H9 (cell line): Measurements from ENCODE around the gene RPS14. TPM values are rescaled to one million over a fixed set of nuclear protein-coding genes. Genes with fewer than 3 reads are reported as not detected.

Experiments used
- DNase-seq: peaks from one replicate; pipeline ENCODE4 v3.0.0-alpha.2; 2017
- H2AFZ ChIP-seq: one replicate; pipeline ENCODE4 v1.6.1; 2013; ENCODE audit warnings: mild to moderate bottlenecking, low read length, control low read depth, moderate library complexity
- H2AK5ac ChIP-seq: 2 replicates; pipeline ENCODE4 v1.6.1; 2013; ENCODE audit warnings: low read length, control low read depth, mixed read lengths; ENCODE audit not compliant: insufficient read length
- H2BK120ac ChIP-seq: one replicate; pipeline ENCODE4 v1.6.1; 2013; ENCODE audit warnings: low read depth, mild to moderate bottlenecking, low read length, control low read depth, inconsistent platforms; ENCODE audit not compliant: poor library complexity, severe bottlenecking
- H2BK12ac ChIP-seq: 2 replicates; pipeline ENCODE4 v1.6.1; 2013; ENCODE audit warnings: low read length, control low read depth, mixed read lengths, low read depth; ENCODE audit not compliant: insufficient read length
- H2BK15ac ChIP-seq: 2 replicates; pipeline ENCODE4 v1.6.1; 2013; ENCODE audit warnings: low read depth, low read length, control low read depth
- H2BK20ac ChIP-seq: one replicate; pipeline ENCODE4 v1.6.1; 2013; ENCODE audit warnings: low read depth, mild to moderate bottlenecking, low read length, control low read depth, inconsistent platforms; ENCODE audit not compliant: poor library complexity, severe bottlenecking
- H2BK5ac ChIP-seq: 2 replicates; pipeline ENCODE4 v1.6.1; 2013; ENCODE audit warnings: low read length, control low read depth, mixed read lengths; ENCODE audit not compliant: insufficient read length
- H3K14ac ChIP-seq: 2 replicates; pipeline ENCODE4 v1.6.1; 2013; ENCODE audit warnings: low read length, control low read depth; ENCODE audit not compliant: insufficient read depth
- H3K18ac ChIP-seq: 2 replicates; pipeline ENCODE4 v1.6.1; 2013; ENCODE audit warnings: low read depth, mild to moderate bottlenecking, mixed read lengths, low read length, control low read depth; ENCODE audit not compliant: insufficient read length
- H3K23ac ChIP-seq: 2 replicates; pipeline ENCODE4 v1.6.1; 2013; ENCODE audit warnings: low read length, control low read depth, mixed read lengths, low read depth; ENCODE audit not compliant: insufficient read length
- H3K23me2 ChIP-seq: 2 replicates; pipeline ENCODE4 v1.6.1; 2013; ENCODE audit warnings: low read depth, mild to moderate bottlenecking, mixed read lengths, low read length, control low read depth; ENCODE audit not compliant: insufficient read length, poor library complexity, severe bottlenecking
- H3K27ac ChIP-seq: 2 replicates; pipeline ENCODE4 v1.5.1; 2013; ENCODE audit warnings: low read length, control low read depth, mixed read lengths, low read depth; ENCODE audit not compliant: insufficient read length
- H3K27me3 ChIP-seq: 2 replicates; pipeline ENCODE4 v1.6.1; 2013; ENCODE audit warnings: low read length, control low read depth, inconsistent platforms; ENCODE audit not compliant: insufficient read depth
- H3K4ac ChIP-seq: 2 replicates; pipeline ENCODE4 v1.6.1; 2013; ENCODE audit warnings: low read depth, mild to moderate bottlenecking, control low read depth, inconsistent platforms, low read length, moderate library complexity
- H3K4me1 ChIP-seq: 2 replicates; pipeline ENCODE4 v1.6.1; 2013; ENCODE audit warnings: low read length, control low read depth, inconsistent platforms; ENCODE audit not compliant: insufficient read depth
- H3K4me2 ChIP-seq: 2 replicates; pipeline ENCODE4 v1.6.1; 2013; ENCODE audit warnings: low read length, control low read depth, mixed read lengths; ENCODE audit not compliant: insufficient read length, insufficient read depth
- H3K56ac ChIP-seq: 2 replicates; pipeline ENCODE4 v1.6.1; 2013; ENCODE audit warnings: low read depth, mild to moderate bottlenecking, mixed read lengths, low read length, control low read depth; ENCODE audit not compliant: insufficient read length
- H3K79me1 ChIP-seq: 2 replicates; pipeline ENCODE4 v1.6.1; 2013; ENCODE audit warnings: low read depth, mild to moderate bottlenecking, moderate library complexity, low read length, control low read depth, inconsistent platforms; ENCODE audit not compliant: insufficient read depth, poor library complexity, severe bottlenecking
- H3K79me2 ChIP-seq: 2 replicates; pipeline ENCODE4 v1.6.1; 2013; ENCODE audit warnings: low read length, control low read depth, inconsistent platforms; ENCODE audit not compliant: insufficient read depth
- H3K9ac ChIP-seq: 2 replicates; pipeline ENCODE4 v1.6.1; 2013; ENCODE audit warnings: low read length, control low read depth, mixed read lengths; ENCODE audit not compliant: insufficient read length; ENCODE audit errors: extremely low read depth
- H3K9me3 ChIP-seq: one replicate; pipeline ENCODE4 v1.6.1; 2013; ENCODE audit warnings: low read depth, low read length, inconsistent platforms; ENCODE audit not compliant: control insufficient read depth
- H3T11ph ChIP-seq: one replicate; pipeline ENCODE4 v1.6.1; 2013; ENCODE audit warnings: mild to moderate bottlenecking, low read length, control low read depth, inconsistent platforms
- H4K20me1 ChIP-seq: one replicate; pipeline ENCODE4 v1.6.1; 2013; ENCODE audit not compliant: control insufficient read depth, insufficient read length, insufficient read depth
- H4K5ac ChIP-seq: 2 replicates; pipeline ENCODE4 v1.6.1; 2013; ENCODE audit warnings: low read depth, mild to moderate bottlenecking, mixed read lengths, low read length, control low read depth; ENCODE audit not compliant: insufficient read length
- H4K8ac ChIP-seq: replicated peaks from 2 replicates; pipeline ENCODE4 v1.6.1; 2013; ENCODE audit warnings: low read length, control low read depth, mixed read lengths, low read depth; ENCODE audit not compliant: insufficient read length
- H4K91ac ChIP-seq: 2 replicates; pipeline ENCODE4 v1.6.1; 2013; ENCODE audit warnings: low read depth, mild to moderate bottlenecking, moderate library complexity, mixed read lengths, low read length, control low read depth; ENCODE audit not compliant: insufficient read length
- H3K27ac Mint-ChIP-seq, 3 experiments: 2 replicates in 2 of 3; 3 replicates in 1 of 3; pipeline ENCODE4 v1.8.0; 2020 to 2021; ENCODE audit warnings: mixed read lengths in 3 of 3, mild to moderate bottlenecking in 1 of 3, moderate library complexity in 1 of 3
- H3K27me3 Mint-ChIP-seq: 2 replicates; pipeline ENCODE4 v1.8.0; 2021; ENCODE audit warnings: low read depth, mild to moderate bottlenecking, moderate library complexity, mixed read lengths
- H3K36me3 Mint-ChIP-seq, 3 experiments: 2 replicates in 2 of 3; 3 replicates in 1 of 3; pipeline ENCODE4 v1.8.0; 2020 to 2021; ENCODE audit warnings: low read depth in 3 of 3, mixed read lengths in 3 of 3; ENCODE audit not compliant: insufficient read depth in 1 of 3
- H3K4me1 Mint-ChIP-seq, 2 experiments: 2 replicates each; pipeline ENCODE4 v1.8.0; 2020; ENCODE audit warnings: mixed read lengths in 2 of 2
- H3K4me3 Mint-ChIP-seq, 2 experiments: 2 replicates in 1 of 2; 3 replicates in 1 of 2; pipeline ENCODE4 v1.8.0; 2020 to 2021; ENCODE audit warnings: mild to moderate bottlenecking in 2 of 2, mixed read lengths in 2 of 2, moderate library complexity in 1 of 2
- H3K9me3 Mint-ChIP-seq, 2 experiments: 2 replicates in 1 of 2; 3 replicates in 1 of 2; pipeline ENCODE4 v1.8.0; 2020; ENCODE audit warnings: mild to moderate bottlenecking in 2 of 2, mixed read lengths in 2 of 2, moderate library complexity in 1 of 2
- CTCF ChIP-seq: fragments of 200-600 bp; sonication (generic); conservative IDR thresholded peaks from 3 replicates; pipeline ENCODE4 v1.8.0; 2021; ENCODE audit warnings: antibody characterized with exemption, mild to moderate bottlenecking
- WGBS: extraction: QIAGEN DNeasy Blood & Tissue Kit; methylation state at CpG from one replicate; pipeline ENCODE4 v1.1.7; 2013; ENCODE audit warnings: missing lambda C conversion rate, low lambda C conversion rate, mixed read lengths; ENCODE audit not compliant: insufficient read length; ENCODE audit errors: extremely low coverage; 5-methylcytosine and 5-hydroxymethylcytosine counted together
- total RNA-seq: library from RNA; stranded (reverse); gene quantifications from 2 replicates; pipeline ENCODE4 v1.2.1, GENCODE V29; 2021

Gene RPS14
- total RNA-seq, 1 experiment from 2014 or later, result 2,533 TPM

- H3K4me2 ChIP-seq, result no peak overlapping the region
- H3K9me3 ChIP-seq, result no peaks in the 10 kb centered on the region
- no peak overlapping the region for H2BK20ac ChIP-seq
- H2BK15ac ChIP-seq, result no peak overlapping the region
- no peaks in the 10 kb centered on the region for H3K23me2 ChIP-seq
- H3K9ac ChIP-seq, result no peak overlapping the region
- no peak overlapping the region for H3K27ac ChIP-seq
- peaks cover 5% of the 10 kb centered on the region for H3K27me3 Mint-ChIP-seq
- H3K23ac ChIP-seq, result no peak overlapping the region
- H3K4me1 ChIP-seq, result no peaks in the 10 kb centered on the region
- no peak for TF ChIP-seq CTCF
- H2BK12ac ChIP-seq, result no peak overlapping the region
- H3K4me3 Mint-ChIP-seq, result no peak overlapping the region; a peak in 1 of 5 replicates
- no peak overlapping the region for H3K4ac ChIP-seq
- WGBS, result no CpG with 5 or more reads among the region's 5 CpGs
- H3T11ph ChIP-seq, result no peak overlapping the region
- H4K8ac ChIP-seq, result no peak overlapping the region
- H3K36me3 Mint-ChIP-seq, result no peaks in the 10 kb centered on the region; a peak in 1 of 7 replicates
- H2BK5ac ChIP-seq, result no peak overlapping the region
- no peak overlapping the region for H2AK5ac ChIP-seq
- no peak for DNase-seq
- no peaks in the 10 kb centered on the region for H3K9me3 Mint-ChIP-seq
- no peaks in the 10 kb centered on the region for H3K79me1 ChIP-seq
- H3K4me1 Mint-ChIP-seq, result no peaks in the 10 kb centered on the region
- H3K79me2 ChIP-seq, result no peaks in the 10 kb centered on the region
- no peak overlapping the region for H3K18ac ChIP-seq
- no peak overlapping the region for H2AFZ ChIP-seq
- no peak overlapping the region for H2BK120ac ChIP-seq
- no peaks in the 10 kb centered on the region for H4K20me1 ChIP-seq
- no peak overlapping the region for H3K56ac ChIP-seq
- peak overlapping the region in 1 of 3 experiments; percentile 52; a peak in 1 of 7 replicates for H3K27ac Mint-ChIP-seq
- no peak overlapping the region for H3K14ac ChIP-seq
- no peaks in the 10 kb centered on the region for H3K27me3 ChIP-seq
- no peak overlapping the region for H4K5ac ChIP-seq
- H4K91ac ChIP-seq, result no peak overlapping the region
Observed at GRCh38 chr5:150428978-150429377, 20.6 kb downstream of the RPS14 start.
